Left cardiac atrium (tissue), 4 donors: ENCODE results near the gene UQCRC2. TPM values are rescaled to one million over a fixed set of nuclear protein-coding genes. Genes with fewer than 3 reads are reported as not detected.
"Not testable (repeated sequence)": the region's sequence is repeated elsewhere in the genome, so short reads cannot be mapped to it uniquely, and the experiment has no call there.

Experiments
- ATAC-seq, 2 donors: fragments of 200-7000 bp; cut with Tn5 transposase; one replicate each; pipeline ENCODE4 v1.9.1; 2020; ENCODE audit warnings: mild to moderate bottlenecking in 2 of 2, moderate library complexity in 2 of 2
- DNase-seq: peaks from one replicate; pipeline ENCODE4 v3.0.0-alpha.2; 2020
- intact Hi-C, 2 donors: fragments of 100-400 bp; cut with DNase I; formaldehyde crosslinking; loops; one replicate each; pipeline versions ENCODE4 v1.14.1 to v1.15.1; 2022 to 2023
- total RNA-seq, 2 donors: library from RNA; stranded (reverse); fragmentation: NEBNext Ultra II Directional; extraction: Animal tissue kit (Norgen Biotek cat#: 25700); gene quantifications; one replicate each; pipeline ENCODE4 v1.2.1, GENCODE V29; 2021
- donor health status: DM: no; HTN: yes; CAD: no.
- donor health status: DM: no; HTN: yes; CAD: no; lungs with severe emphysema.
- donor health status: DM: yes; HTN: yes; CAD: no.
- donor health status: Dilated cardiomyopathy.

Gene UQCRC2
- total RNA-seq, 2 donors from 2014 or later, result 554 to 621 TPM

DNA sequence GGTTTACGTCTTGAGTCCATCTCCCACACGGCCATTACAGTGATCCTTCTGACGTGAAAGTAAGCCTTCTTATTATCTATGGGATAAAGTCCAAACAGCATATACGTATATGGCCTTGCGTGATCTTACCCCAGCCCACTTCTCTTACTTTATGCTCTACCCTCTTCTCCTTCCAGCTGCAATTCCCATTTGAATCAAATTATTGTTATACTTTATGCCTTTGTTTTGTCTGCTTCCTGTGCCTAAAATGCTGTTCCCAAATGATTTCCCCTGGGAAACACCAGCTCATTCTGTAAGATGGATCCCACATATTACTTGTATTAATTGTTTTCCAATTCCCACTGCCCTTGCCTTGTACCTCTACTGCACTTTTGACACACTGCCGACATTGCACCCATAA is 11.2 kb downstream of the UQCRC2 start:
- intact Hi-C loops, result no loop called here

DNA sequence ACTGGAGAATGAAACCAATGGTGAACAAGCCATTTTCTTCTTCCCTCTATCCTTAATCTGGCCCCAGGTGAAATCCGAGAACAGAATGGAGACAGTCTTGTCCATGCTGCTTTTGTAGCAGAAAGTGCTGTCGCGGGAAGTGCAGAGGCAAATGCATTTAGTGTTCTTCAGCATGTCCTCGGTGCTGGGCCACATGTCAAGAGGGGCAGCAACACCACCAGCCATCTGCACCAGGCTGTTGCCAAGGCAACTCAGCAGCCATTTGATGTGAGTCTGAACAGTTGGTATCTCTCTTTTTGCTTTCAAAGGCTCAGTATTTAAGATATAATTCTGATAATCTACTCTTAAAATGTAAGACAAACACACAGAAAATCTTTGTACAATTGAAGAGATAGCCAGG is 18.7 kb downstream of the UQCRC2 start:
- no peak for ATAC-seq
- DNase-seq, result no peak
- intact Hi-C loops, result no loop called here

More for the DNA sequence above, 11.2 kb downstream of the UQCRC2 start:
- DNase-seq (no peak), ATAC-seq (no peak)

DNA sequence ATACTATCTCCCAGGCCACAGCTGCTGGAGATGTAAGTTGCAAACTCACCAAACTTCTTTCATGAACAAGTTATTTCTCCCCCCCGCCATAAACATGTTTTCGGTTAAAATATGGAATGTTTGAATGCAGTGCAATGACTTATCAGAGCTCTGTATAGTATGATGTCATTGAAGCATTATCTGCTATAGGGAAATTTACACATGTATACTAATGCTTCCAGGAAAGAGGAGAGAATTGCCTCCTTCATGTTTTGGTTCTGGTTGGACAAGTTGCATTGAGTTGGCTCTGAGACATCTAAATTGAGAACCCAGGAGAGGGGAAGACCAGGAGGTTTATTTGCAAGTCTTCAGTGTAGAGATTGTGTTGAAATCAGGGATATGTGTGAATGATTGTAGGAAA is 20.8 kb downstream of the UQCRC2 start:
- DNase-seq (no peak), ATAC-seq (no peak)
- intact Hi-C loops, result no loop called here

DNA sequence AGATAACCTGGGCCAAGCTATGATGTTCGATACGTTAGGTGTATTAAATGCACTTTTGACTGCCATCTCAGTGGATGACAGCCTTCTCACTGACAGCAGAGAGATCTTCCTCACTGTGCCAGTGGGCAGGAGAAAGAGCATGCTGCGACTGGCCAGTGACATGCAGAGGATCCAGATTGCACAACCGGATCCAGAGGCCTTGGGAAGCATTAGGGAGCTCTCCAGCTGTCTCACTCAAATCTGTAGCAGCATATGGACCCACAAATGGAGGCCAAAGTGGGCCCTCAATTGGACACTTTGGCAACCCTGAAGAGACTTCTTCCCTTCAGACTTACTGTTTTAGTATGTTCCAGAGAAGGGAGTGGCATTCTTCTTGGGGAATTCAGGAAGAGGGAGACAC is 26.9 kb downstream of the UQCRC2 start:
- DNase-seq (no peak), ATAC-seq (no peak)
- intact Hi-C loops, result no loop called here

DNA sequence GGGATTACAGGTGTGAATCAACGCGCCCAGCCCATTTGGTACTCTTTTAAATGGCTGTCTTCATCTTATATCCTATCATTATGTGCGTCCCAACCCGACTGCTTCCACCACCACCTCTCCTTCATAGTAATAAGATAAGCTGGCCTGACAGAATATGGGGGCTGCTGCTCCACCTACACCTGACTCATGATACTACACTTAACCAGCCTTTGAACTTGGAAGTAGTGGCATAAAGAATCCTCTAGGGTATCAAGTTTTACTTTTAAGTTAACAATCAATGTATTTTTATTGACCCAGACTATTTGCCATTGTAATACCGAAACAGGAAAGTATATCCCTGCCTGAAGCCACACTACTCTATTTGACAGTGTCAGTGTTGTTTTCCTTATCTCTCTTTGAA is 28.9 kb downstream of the UQCRC2 start:
- intact Hi-C loops, result no loop called here
- no peak for ATAC-seq
- DNase-seq, result no peak

DNA sequence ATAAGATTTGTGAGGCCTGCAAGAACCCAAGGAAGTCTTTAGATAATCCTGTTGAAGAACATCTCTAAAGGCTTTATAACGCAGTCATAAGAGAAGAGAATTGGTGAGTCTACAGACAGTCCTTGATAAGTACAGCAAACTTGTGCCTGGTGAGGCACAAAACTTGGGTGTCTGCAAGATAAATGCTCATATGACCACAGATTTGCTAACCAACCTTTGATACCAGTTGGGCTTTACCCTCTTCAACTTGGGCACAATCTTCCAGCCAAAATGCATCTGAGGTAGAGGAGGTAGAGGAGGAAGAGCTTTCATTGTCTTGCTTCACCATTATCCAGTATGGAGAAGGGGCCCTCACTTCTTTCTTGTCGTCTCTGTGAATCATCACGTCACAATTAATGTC is 30.9 kb downstream of the UQCRC2 start:
- intact Hi-C loops, result no loop called here
- DNase-seq (no peak), ATAC-seq (no peak)

DNA sequence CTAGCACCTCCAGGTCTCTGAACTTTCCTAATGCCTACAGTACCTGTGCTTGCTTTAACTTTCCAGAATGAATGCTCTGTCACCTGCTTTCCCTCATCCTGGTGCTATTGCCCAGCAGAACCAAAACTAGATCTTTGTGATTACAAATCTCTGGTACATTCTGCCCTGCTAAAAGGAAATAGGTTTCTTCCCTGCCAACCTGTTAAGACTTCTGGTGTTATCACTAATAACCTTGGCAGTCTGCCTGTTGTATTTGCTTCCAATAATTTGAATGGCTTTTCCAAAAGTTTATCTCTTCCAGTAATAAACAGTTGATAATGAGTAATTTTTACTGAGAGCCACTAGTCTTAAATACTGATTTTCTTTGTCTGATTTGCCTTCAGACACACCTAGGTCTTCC is 32.4 kb downstream of the UQCRC2 start:
- intact Hi-C loops, result no loop called here

DNA sequence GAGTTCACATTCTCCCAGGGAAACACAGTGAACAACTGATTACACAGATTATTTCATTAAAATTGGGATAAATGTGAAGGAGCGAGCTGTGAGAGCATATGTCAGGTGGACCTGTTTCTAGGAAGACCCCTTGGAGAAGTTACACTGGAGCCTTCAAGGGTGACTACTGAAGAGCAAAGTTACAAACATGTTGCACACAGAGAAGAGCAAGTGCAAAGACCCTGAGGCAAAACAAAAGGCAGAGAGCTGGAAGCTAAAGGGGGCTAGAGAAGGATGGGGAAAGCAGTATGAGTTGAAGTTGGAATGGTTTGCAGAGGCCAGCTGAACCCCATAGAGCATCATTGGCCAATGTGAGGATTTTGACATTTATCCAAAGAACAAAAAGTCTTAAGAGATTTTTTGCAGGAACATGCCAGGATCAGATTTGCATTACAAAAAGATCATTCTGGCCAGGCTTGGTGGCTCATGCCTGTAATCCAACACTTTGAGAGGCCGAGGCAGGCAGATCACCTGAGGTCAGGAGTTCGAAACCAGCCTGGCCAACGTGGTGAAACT is 33.6 kb downstream of the UQCRC2 start:
- intact Hi-C loops, result no loop called here
- ATAC-seq (peak; percentile 8 to 25), DNase-seq (no peak)

More for the DNA sequence above, 32.4 kb downstream of the UQCRC2 start:
- no peak for DNase-seq
- no peak for ATAC-seq

DNA sequence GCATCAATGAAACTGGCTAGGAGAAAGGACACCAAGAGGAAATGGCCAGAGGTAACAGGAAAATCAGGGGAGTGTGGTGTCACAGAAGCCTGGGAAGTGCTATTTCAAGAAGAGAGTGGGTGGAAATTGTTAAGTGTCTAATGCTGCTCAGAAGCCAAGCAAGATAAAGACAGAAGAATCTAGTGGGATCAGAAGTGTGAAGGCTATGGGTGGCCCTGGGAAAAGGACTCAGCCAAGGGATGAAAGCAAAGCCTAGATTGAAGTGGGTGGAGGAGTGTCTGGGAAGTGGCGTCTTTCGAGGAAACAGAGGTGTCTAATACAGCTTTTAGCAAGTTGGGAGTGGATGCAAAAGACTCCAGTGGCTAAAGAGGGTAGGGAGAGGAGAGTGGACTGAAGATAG is 34.3 kb downstream of the UQCRC2 start:
- intact Hi-C loops, result no loop called here
- peak; percentile 54 to 63 for ATAC-seq

DNA sequence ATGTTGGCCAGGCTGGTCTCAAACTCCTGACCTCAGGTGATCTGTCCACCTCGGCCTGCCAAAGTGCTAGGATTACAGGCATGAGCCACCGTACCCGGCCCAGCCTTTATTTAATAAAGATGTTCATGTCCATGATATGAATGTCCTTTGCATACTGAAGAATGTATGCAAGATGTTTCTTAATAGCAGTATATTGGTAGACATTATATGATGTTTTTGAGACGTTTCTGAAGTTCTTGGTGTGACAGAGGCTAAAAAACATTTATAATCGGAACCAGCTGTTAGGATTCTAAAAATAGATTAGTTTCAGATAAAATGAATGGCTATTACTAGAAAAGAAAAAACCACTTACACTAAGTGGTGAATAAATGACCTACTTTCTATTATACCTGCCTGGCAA is 36.0 kb downstream of the UQCRC2 start:
- ATAC-seq, result no peak
- intact Hi-C loops, result no loop called here
- DNase-seq, result no peak

More for the DNA sequence above, 34.3 kb downstream of the UQCRC2 start:
- DNase-seq, result no peak

DNA sequence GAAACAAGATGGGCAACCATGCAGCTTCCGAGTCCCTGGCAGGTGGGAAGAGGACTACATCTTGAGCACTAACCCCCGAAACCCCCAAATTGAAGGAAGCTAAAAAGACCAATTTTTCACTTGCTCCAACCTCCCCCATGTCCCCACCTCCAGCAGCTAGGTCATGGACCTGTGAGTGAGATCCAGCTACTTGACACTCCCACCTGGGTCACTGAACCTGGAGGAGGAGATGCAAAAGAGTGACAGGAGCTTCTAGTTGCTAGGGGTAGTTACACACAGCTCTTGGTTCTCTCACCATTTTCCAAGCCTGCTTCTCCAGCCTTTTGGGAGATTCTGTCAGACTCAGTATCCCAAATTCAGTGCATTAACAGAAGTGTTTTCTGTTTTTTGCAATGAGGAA is 36.6 kb downstream of the UQCRC2 start:
- DNase-seq, result no peak
- ATAC-seq, result no peak
- intact Hi-C loops, result no loop called here

DNA sequence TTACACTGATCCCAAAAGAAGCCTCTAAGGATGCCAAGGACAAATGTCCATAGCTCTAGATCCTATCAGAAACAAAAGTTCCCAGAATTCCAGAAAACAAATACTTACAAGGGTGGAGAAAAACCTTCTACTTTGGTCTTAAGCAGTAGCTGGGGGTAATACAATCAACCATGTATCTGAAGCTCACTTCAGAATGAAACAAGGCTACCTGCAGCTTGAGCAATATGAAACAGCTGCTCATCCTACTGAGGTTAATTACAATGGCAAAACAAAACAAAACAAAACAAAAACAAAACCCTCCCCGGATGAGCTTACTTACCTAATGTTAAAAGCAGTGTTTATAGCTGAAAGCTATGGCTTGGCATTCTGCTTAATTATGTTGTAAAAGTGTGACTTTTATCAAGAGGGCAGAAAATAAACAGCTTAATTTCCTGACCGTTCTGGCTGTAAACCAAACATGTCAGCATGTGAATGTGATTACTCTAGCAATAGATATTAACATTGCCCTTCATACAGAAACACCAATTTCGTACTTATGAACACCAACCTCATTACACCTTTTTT is 37.3 kb downstream of the UQCRC2 start:
- intact Hi-C loops, result no loop called here
- no peak for ATAC-seq
- no peak for DNase-seq

DNA sequence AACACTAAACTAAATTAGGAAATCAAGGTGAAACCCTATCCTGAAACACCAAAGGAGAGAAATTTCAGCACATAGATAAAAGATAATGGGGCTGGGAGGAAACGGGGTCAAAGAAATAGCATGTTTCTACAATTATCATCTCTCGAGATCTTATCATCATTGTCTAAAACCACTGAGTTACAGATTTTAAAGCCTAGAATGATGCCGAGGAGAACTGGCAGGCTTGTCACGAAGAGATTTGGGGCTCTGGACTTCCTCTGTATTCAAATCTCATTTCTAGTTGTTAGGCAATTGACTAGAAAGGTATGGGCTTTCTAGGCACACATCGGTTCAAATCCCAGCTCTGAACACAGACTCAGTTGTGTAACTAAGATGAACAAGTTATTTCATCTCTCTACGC is 38.5 kb downstream of the UQCRC2 start:
- intact Hi-C loops, result no loop called here
- ATAC-seq, result no peak
- DNase-seq, result no peak

DNA sequence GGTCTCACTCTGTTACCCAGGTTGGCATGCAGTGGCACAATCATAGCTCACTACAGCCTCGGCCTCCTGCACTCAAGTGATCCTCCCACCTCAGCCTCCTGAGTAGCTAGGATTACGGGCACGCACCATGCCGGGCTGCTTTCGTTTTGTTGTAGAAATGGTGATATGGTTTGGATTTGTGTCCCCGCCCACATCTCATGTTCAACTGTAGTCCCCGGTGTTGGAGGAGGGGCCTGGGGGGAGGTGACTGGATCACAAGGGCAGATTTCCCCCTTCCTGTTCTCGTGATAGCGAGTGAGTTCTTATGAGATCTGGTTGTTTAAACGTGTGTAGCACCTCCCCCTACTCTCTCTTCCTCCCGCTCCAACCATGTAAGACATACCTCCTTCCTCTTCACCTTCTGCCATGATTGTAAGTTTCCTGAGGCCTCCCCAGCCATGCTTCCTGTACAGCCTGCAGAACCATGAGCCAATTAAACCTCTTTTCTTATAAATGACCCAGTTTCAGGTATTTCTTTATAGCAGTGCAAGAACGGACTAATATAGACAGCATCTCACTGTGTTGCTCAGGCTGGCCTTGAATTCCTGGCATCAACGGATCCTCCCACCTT is 41.8 kb downstream of the UQCRC2 start:
- no peak for ATAC-seq
- intact Hi-C loops, result no loop called here
- DNase-seq, result no peak

DNA sequence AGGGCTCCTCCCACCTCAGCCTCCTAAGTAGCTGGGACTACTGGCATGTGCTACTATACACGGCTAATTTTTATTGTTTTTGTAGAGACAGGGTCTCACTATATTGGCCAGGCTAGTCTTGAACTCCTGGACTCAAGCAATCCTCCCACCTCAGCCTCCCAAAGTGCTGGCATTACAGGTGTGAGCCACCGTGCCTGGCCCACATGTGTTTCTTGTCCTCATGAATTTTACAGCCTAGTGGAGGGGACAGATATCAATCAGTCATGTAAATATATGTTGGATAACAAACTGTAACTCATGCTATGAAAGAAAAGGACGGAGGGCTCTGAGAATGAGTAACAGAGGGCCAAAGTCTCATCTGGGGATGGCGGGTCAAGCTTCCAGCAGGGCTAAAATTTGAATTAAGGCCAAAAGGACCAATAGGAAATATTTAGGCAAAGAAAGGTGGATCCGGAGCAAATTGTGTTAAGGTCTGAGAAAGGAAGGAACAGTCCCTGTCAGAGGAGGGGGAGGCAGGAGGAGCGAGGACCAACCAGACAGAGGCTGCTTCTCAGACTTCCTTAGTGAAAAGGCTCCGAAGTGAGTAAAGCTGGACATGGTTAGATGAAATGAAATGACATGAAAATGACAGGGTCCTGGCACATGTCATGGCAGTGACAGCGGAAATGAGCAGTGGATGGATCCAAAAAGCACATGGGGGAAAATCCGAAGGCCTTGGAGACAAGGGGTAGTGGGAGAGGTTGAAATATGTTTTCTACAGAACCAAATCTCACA is 43.9 kb downstream of the UQCRC2 start:
- intact Hi-C loops, result no loop called here
- DNase-seq (no peak), ATAC-seq (no peak)

DNA sequence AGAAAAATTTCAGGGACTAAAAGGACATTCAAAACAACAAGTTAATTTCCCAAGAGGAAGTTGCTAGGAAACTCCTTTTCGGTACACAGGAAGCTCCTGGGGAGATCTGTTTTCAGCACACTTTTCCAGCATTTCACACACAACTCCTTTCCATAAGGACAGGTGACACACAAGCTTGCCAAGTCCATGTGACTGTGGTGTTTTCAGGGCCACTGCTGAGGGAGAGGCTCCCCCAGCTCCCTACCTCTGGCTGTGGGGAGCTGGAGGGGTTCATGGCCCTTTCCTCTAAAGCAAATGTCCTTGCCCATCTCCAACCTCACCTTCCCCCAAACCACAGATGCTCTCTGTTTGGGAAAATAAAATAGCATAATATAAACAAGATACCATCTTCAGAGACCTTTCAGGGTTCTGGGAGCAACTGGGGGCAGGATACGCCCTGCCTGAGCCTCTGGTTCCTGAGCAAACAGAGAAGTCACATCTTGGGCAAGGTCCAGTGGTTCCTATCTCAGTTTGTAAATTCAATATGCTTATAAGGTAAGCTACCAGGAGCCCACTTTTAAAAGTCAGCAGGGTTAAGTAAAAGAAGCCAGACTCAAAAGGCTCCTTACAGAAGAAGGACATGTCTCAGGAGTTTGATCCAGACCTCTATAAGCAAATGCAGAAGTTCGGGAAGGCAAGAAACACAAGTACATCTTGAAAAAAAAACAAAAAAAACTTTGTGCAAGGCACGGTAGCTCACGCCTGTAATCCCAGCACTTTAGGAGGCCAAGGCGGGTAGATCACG is 44.7 kb downstream of the UQCRC2 start:
- ATAC-seq (peak in 1 of 2 donors; percentile 35), DNase-seq (no peak)
- intact Hi-C loops, result no loop called here

DNA sequence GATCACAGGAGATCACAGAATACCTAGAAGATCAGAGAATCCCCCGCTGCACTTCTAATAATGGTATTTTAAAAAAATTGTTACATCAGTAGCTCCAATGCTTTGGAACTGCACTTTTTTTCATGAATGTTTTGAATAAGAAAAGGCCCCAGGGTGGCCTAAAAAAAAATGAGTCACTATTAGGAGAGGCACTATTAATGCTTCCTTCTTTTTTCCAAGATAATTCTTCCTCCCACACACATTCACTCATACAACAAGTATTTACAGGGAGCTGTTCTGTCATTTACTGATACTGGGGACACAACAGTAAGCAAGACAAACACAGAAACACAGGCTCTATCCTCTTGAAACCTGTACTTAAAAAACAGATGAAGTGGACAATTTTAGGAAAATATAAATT is 48.4 kb downstream of the UQCRC2 start:
- DNase-seq (no peak), ATAC-seq (peak in 1 of 2 donors; percentile 42)
- intact Hi-C loops, result loop anchor here (2.0 to 5.0 kb wide), 5 partner anchors 76 to 187 kb away; no protein-coding TSS in a partner anchor

DNA sequence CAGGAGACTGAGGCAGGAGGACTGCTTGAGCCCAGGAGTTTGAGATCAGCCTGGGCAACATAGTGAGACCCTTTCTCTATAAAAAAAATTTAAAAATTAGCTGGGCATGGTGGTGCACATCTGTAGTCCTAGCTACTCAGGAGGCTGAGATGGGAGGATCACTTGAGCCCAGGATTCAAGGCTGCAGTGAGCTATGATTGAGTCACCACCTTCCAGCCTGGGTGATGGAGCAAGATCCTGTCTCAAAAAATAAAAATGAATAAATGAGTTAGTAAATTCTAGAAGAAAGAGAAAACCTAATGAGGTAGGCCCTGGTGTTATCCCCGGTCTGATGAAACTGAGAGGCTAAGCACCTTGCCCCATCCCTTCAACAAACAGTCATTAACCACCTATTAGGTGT is 48.9 kb downstream of the UQCRC2 start:
- intact Hi-C loops, result loop anchor here (2.0 to 5.0 kb wide), 4 partner anchors 75 to 185 kb away; no protein-coding TSS in a partner anchor
- DNase-seq, ATAC-seq: not testable (repeated sequence)

DNA sequence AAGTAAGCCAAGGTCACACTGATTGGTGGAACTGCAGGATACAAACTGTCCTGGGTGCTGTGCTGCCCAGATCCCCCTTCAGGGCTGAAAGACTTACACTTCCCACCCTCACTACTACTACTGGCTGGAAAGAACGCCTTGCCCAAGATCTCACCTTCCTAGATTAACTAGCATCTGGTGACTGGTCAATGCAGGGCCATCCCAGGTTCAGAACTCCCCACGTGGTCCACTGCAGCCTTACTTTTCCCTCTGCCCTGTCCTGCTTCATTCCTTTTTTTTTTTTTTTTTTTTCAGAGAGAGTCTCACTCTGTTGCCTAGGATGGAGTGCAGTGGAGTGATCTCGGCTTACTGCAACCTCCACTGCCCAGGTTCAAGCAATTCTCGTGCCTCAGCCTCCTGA is 50.0 kb downstream of the UQCRC2 start:
- ATAC-seq, result no peak
- DNase-seq, result no peak
- intact Hi-C loops, result loop anchor here (2.0 to 5.0 kb wide), 4 partner anchors 74 to 184 kb away; no protein-coding TSS in a partner anchor
